ENCODE data around the gene LRAT.

LRAT gene

DNA sequence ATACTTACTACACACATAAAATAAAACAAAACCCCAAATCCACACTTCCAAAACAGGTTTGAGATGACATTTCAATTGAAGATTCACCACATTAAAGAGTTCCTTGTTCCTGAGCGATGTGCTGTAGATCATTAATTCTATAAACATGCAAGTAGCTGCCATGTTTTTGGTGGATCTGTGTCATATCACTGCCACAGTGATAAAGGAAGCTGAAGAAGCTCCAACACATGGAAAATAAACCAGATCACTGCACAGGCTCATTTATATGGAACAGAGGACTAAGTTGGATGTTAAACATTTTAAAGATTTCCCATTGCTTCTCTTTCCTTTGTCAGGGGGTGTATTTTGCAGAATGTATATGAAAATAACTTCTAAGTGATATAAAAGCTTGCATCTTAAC is 34.5 kb downstream of the LRAT start:
- DNase-seq: no peak

DNA sequence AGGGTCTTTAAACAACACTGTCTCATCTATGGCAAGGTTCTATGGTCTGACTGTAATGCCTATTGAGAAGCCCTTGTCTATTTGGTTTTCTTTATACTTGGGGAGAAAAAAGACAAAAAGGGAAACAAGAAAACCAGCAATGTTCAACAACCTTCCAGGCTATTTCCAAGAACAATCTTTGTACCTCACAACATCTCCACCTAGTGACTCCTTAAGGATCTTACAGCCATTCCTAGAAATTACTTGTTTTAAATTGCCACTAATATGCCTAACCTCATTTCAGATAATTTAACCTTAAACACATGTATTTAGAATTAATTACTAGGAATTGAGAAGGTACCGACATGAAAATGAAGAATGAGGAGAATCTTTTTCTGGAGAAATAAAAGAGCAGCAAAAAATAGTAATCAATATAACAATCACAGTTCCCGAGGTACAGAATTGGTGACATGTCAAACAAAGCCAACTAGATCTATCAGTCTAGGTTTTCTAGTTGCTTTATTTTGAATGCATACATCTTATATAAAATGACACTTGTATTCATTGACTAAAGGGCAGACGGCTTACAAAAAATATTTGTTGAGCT is 35.7 kb downstream of the LRAT start:
- no peak for DNase-seq

DNA sequence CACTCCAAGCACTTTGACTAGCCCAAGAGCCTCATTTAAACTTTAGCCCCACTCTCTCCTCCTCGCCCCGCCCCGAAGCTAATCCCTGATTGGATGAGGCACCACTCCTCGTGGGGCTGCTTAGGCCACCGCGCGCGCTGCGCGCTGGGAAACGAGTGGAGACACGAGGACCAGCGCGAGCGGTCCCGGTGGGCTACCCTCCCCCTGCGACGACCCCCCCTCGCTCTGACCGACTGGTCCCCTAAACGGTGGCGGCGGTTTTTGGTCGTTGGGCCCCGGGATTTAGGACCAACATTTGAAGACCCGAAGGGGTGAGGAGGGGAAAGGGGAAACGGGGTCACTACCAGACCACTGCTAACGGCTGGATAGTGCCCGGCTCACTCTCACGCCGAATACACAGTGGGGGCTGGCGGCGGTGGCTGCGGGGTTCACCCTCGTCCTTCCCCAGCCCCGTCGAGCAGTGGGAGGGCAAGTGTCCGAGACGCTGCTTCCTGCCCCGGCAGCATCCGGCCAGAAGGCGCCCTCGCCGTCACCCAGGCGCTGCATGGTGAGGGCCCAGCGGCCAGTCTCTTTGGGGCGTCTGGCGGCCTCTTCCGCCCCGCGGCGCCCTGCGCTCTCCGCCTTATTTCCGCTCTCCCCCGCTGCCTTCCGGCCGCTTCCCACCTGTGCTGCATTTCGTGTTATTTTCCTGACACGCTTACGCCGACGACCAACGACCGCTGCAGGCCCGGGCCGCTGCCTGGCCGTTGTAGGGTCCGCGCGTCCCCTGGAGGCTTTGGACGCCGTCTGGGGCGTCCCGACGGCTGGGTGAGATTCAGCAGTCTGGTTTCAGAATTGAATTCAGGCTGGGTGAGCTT is 37.6 kb downstream of the LRAT start, which contains the start of gene RBM46:
Gene RBM46, plus strand, starts transcription at position 147 of the 857 bp plus-strand sequence. CDS start 15,481 bp downstream, outside the sequence.
- DNase-seq: no peak

DNA sequence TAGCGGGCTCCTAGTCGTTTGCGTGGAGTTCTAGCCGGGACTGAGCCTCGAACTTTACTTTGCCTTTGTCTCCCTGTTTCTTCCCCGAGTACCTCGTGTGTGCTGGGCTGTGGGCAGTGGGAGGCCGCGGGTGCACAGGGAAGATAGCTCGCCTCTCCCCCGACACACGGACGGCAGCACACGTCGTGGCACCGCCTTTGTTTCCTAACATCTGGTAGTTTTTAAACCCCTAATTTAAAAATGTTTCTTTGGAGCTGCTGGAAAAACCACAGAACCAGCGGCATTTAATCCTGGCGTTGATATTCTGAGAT is 38.1 kb downstream of the LRAT start:
- DNase-seq: no peak

All from activated CD4-positive, alpha-beta T cell treated with anti-CD3 and anti-CD28 coated beads, Interleukin-10, Interleukin-2, amounts not matched to agents 100 ng/mL and 50 ng/mL, durations not matched to agents 16 hours and 8 hours (primary cell).